Spleen (tissue), 7 donors: ENCODE measurements around the gene SHMT2.

ENCODE experiments used
- POLR2AphosphoS5 ChIP-seq, 3 donors: sonication (generic); formaldehyde crosslinking; IDR thresholded peaks; one replicate each; pipeline ENCODE4 v1.5.1; 2017; ENCODE audit warnings: antibody characterized with exemption in 3 of 3
- TF ChIP-seq, protein P1 (sequence below), 11 experiments: fragments of 200-600 bp in 7 of 11; fragments of 450-650 bp in 4 of 11; sonication (generic) in 4 of 11; IDR thresholded peaks in 8 of 11; conservative IDR thresholded peaks in 3 of 11; 1 replicate in 7 of 11; 2 replicates in 4 of 11; pipeline versions ENCODE4 v1.4.0 to v1.8.0; 2016 to 2021; ENCODE audit warnings: antibody characterized with exemption in 11 of 11, inconsistent platforms in 4 of 11, mild to moderate bottlenecking in 1 of 11
- donor health status: DM: no; HTN: no; CAD: no; lungs with moderate emphysema.
- donor health status: DM: no; HTN: no; CAD: no.
- donor health status: DM: no; HTN: no; CAD: no.

DNA sequence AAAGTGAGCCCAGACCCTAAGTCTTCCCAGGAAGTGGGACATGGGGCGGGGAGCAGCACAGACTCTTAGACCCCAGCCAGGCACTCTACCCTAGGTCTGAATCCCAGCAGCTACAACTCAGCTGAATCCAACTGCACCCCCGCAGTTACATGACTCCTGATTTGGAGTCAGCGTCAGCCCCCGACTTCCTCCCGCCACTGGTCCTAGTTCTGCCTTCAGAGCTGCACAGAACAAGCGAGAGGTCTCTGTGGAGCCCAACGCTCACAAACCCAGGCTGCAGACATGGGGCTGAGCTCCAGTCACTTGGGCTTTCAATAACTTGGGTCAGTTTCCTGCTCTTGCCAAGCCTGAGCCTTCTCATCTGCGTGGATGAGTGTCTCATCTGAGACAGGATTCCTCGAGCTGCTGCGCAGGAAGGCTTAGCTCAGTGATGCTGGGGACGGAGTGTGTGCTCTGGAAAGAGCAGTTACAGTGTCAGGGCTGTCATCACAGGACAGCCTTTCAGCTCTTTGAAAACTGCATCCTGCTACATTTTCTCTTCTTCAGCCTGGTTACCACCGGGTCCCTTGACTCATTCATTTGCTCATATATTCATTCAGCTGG is 43.5 kb upstream of the SHMT2 start:
- TF ChIP-seq, protein P1, sequence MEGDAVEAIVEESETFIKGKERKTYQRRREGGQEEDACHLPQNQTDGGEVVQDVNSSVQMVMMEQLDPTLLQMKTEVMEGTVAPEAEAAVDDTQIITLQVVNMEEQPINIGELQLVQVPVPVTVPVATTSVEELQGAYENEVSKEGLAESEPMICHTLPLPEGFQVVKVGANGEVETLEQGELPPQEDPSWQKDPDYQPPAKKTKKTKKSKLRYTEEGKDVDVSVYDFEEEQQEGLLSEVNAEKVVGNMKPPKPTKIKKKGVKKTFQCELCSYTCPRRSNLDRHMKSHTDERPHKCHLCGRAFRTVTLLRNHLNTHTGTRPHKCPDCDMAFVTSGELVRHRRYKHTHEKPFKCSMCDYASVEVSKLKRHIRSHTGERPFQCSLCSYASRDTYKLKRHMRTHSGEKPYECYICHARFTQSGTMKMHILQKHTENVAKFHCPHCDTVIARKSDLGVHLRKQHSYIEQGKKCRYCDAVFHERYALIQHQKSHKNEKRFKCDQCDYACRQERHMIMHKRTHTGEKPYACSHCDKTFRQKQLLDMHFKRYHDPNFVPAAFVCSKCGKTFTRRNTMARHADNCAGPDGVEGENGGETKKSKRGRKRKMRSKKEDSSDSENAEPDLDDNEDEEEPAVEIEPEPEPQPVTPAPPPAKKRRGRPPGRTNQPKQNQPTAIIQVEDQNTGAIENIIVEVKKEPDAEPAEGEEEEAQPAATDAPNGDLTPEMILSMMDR (IDR thresholded peaks at IDR 0.05 in 8 of 11, conservative IDR thresholded peaks at IDR 0.05 in 3 of 11), result no peak
- no peak for TF ChIP-seq POLR2AphosphoS5 (IDR thresholded peaks at IDR 0.05)
